HUES48 (cell line): ENCODE results near the gene ARRDC1.

Experiments used
- H3K27ac ChIP-seq: one replicate; pipeline ENCODE4 v1.7.0; 2013; ENCODE audit warnings: low read depth, low read length, inconsistent platforms
- H3K27me3 ChIP-seq: 2 replicates; pipeline ENCODE4 v1.6.1; 2013; ENCODE audit warnings: mild to moderate bottlenecking, low read length; ENCODE audit not compliant: control insufficient read depth, insufficient read depth
- H3K36me3 ChIP-seq: 2 replicates; pipeline ENCODE4 v1.6.1; 2013; ENCODE audit warnings: low read length; ENCODE audit not compliant: control insufficient read depth, insufficient read depth
- H3K4me1 ChIP-seq: 2 replicates; pipeline ENCODE4 v1.6.1; 2013; ENCODE audit warnings: mild to moderate bottlenecking, low read length; ENCODE audit not compliant: control insufficient read depth, insufficient read depth
- H3K4me3 ChIP-seq: 2 replicates; pipeline ENCODE4 v1.5.1; 2013; ENCODE audit warnings: mild to moderate bottlenecking, low read depth, low read length
- H3K9ac ChIP-seq: 2 replicates; pipeline ENCODE4 v1.6.1; 2013; ENCODE audit warnings: mild to moderate bottlenecking, low read depth, low read length, moderate library complexity
- H3K9me3 ChIP-seq: 2 replicates; pipeline ENCODE4 v1.6.1; 2013; ENCODE audit warnings: low read length; ENCODE audit not compliant: control insufficient read depth, insufficient read depth

ARRDC1 gene

DNA sequence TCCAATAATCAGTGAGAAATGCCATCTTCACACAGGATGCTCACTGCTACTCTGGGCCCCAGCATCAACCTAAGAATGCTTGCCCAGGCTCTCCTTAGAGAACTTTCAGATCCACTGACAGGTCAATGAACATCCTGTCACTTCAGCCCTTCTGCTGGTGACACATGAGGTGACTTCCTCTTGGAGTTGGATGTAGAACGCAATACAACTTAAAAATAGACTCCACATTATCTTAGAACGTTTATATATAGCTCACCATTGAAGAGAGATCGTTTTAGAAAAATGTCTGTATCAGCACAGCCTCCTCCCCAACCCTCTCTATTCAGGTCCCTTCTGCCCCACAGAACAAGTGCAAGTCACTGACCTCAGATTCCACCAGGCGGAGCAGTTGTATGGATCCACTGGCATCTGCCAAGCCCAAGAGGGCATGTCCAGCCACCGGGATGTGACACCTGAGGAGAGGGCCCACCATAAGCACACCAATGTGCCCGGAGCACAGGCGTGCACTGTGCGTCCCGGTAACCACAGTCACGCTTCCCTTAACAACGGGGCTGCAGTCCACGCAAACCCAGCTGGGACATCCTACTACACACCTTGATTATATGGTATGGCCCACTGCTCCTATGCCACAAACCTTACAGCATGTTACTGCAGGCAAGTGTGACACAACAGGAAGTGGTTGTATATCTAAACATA is 29.6 kb upstream of the ARRDC1 start:
- H3K9ac ChIP-seq = no peak overlapping the region

DNA sequence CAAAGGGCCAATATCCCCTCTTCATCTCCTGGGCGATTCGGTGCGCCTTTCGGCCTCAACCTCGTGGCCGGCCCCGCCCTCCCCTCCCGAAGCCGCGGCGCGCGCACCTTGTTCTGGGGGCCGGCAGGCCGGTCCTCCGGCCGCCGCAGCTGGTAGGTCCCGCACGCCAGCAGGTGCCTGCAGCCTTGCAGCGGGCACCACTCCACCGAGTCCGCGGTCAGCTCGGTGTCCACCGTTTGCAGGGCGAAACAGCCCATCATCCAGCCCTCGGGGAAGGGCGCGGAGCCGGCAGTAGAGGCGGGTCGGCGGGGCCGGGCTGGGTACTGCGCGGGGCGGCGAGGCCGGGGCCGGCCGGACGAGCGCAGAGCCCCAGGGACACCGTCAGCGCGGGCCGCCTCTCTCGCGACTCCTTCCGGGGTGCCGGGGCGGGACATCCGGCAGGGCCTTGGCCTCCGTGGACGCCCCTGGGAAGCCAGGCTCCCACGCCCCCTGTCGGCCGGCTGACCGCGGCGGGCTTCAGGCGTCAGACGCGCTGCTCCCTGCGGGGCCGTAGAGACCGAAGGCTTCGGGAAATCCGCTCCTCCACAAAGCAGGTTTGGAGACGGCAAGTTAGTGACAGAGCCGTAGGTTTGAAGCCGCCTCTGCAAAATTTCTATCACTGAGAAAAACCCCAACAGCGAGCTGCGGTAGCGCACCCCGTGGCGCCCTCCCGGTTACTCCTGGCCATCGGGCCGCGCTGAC is 26.8 kb upstream of the ARRDC1 start, which contains the start of gene DPH7:
Gene DPH7, minus strand, starts transcription at position 408 of the 741 bp plus-strand sequence. Its CDS starts 148 bp downstream, at position 260.
- H3K9ac ChIP-seq = peak within 1 kb of the TSS; percentile 83
- peak within 1 kb of the TSS; percentile 89 for H3K27ac ChIP-seq
- no peaks in the 10 kb centered on the region for H3K27me3 ChIP-seq
- H3K36me3 ChIP-seq = peaks cover 63% of the 10 kb centered on the region
- peaks cover 17% of the 10 kb centered on the region for H3K4me1 ChIP-seq
- H3K9me3 ChIP-seq = no peaks in the 10 kb centered on the region
- peak within 1 kb of the TSS; percentile 95 for H3K4me3 ChIP-seq

More for the DNA sequence above, 29.6 kb upstream of the ARRDC1 start:
- H3K9me3 ChIP-seq = no peaks in the 10 kb centered on the region
- H3K36me3 ChIP-seq = peaks cover 47% of the 10 kb centered on the region
- peaks cover 13% of the 10 kb centered on the region for H3K4me1 ChIP-seq
- no peak overlapping the region for H3K4me3 ChIP-seq
- H3K27me3 ChIP-seq = no peaks in the 10 kb centered on the region
- H3K27ac ChIP-seq = no peak overlapping the region

DNA sequence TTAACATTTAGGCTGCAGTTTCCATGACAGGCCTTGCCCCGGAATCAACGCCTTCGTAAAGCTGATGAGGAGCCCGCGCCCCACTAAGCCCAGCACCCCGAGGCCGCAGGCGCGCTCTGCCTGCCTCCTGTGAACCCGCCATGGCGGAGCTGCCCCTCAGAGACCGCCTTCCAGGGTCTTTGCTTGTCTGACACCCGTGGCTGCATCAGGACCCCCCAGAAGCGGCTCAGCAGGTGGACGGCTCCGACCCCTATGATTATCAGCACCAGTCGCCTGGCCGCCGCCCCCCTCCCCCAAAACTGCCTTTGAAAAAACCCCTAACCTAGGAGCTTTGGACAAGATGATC is 26.3 kb upstream of the ARRDC1 start:
- peaks cover 17% of the 10 kb centered on the region for H3K4me1 ChIP-seq
- H3K4me3 ChIP-seq = peak overlapping the region; percentile 95
- no peaks in the 10 kb centered on the region for H3K27me3 ChIP-seq
- no peaks in the 10 kb centered on the region for H3K9me3 ChIP-seq
- H3K27ac ChIP-seq = peak overlapping the region; percentile 89
- H3K9ac ChIP-seq = peak overlapping the region; percentile 39; the same call in 1 of the 2 replicates
- peaks cover 63% of the 10 kb centered on the region for H3K36me3 ChIP-seq

DNA sequence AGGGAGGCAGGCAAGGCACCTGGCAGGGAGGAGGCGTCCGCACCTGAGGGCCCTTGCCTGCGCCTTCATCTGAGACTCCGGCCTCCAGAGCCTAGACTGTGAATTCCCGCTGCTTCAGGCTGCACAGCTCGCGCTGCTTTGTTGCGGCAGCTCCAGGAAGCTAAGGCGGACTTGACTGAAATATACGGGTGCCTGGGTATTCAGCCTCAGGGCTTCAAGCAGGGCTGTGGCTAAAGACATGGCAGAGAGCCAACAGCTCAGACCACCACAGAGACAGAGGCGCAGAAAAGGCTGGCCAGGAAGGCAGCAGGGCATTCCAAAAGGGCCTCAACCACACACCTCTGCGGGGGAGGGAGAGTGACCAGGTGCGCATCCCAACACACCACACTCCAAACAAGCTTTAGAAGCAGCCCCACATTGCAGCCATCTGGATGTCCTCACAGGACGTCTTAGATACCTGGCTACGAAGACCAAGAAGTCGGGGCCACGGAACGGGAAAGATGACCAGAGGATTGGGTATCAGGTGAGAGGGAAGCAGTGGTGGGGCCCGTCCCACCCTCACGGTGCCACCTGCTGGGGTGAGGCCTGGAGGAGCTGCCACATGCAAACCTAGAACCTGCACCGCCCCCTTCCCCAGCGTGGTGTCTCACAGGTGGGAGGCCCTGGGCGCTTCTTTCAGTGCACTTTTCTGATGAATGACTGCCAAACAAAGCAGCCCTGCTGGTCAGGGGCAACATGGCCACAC is 25.1 kb upstream of the ARRDC1 start:
- peaks cover 60% of the 10 kb centered on the region for H3K36me3 ChIP-seq
- H3K27ac ChIP-seq = no peak overlapping the region
- H3K9me3 ChIP-seq = no peaks in the 10 kb centered on the region
- H3K9ac ChIP-seq = no peak overlapping the region
- H3K4me1 ChIP-seq = peaks cover 17% of the 10 kb centered on the region
- H3K27me3 ChIP-seq = no peaks in the 10 kb centered on the region
- H3K4me3 ChIP-seq = no peak overlapping the region

DNA sequence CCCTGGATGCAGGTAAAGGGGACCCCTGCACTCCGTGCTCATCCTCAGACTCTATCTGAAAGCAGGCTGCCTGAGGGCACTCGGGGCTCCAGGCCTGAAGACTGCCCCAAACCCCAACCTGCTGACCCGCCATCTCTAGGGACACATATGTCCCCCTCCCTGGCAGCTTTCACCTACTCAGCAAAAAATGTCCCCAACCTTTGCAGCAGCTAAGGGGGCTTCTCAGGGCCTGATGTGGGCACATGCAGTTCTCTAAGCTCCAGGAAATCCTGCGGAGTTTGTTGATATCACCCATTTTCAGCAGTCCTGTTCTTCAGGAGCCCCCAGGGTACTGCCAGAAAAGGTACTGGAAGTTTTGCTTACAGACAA is 24.5 kb upstream of the ARRDC1 start:
- H3K27me3 ChIP-seq = no peaks in the 10 kb centered on the region
- H3K4me1 ChIP-seq = peaks cover 17% of the 10 kb centered on the region
- H3K4me3 ChIP-seq = no peak overlapping the region
- peaks cover 60% of the 10 kb centered on the region for H3K36me3 ChIP-seq
- no peak overlapping the region for H3K9ac ChIP-seq
- H3K27ac ChIP-seq = no peak overlapping the region
- H3K9me3 ChIP-seq = no peaks in the 10 kb centered on the region

DNA sequence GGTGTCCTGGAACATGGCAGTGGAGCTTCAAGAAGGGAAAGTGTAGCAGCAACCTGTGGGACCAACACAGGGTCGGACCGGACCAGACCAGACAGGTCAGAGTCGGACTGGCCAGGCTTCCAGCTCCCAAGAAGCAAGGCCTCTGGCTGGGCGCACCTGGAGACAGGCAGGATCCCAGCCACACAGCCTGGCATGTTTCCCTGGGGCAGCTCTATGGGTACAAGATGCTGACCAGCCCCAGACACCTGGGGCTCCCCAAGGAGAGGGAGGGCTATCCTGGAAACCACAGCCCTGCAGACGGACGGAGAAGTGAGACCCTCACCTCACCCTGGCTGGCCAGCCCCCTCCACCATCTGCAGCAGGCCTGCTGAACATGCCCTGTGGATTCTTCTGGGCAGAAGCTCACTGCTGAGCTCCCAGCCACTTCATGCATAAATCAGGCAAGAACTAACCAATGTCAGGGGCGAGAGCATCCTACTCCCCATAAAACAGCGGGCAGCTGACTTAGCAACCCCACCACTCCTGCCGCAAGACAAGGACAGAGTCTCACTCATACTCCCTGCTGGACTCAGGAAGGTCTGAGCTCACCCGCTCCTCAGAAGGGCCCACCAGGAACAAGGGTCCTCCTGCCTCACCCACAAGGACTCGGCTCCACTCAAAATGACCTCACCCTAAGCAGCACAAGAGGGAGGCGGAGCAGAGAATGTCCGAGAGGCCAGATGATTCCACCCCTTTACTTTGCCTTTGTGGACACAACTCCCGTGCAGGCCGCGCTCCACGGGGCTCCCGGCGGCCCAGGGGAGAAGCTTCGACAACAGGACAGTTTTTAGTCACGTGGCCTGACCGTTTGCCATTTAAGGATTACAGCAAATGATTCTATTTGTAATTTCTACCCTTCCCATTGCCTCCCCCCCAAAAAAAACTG is 23.9 kb upstream of the ARRDC1 start:
- H3K27ac ChIP-seq = no peak overlapping the region
- peaks cover 61% of the 10 kb centered on the region for H3K36me3 ChIP-seq
- no peak overlapping the region for H3K9ac ChIP-seq
- H3K27me3 ChIP-seq = no peaks in the 10 kb centered on the region
- no peak overlapping the region for H3K4me3 ChIP-seq
- peaks cover 17% of the 10 kb centered on the region for H3K4me1 ChIP-seq
- H3K9me3 ChIP-seq = no peaks in the 10 kb centered on the region

DNA sequence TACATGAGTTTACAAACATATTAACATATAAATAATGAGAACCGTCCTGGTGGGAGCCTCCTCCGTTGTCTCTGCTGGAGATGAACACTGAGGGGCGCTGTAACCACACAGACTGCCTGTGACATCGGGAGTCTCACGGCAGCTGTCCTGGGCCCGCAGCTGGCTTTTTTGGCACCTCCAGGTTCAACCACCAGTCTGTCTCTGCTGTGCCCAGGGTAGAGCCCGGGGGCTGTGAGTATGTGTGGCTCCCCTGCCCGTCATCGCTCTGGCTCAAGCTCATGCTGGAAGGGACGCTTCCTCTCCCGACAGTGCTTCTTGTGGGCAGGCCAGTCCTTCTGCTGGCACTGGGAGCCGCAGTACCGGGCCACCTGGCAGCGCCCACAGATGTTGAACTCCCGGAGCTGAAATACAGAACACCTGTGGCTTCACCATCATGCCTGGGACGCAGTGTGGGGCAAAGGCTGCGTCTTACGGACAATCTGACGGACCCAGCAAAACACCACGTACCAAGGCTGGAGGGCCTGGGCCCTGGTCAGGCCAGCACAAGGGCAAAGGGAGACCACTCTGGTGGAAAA is 23.1 kb upstream of the ARRDC1 start:
- H3K27ac ChIP-seq = no peak overlapping the region
- H3K9ac ChIP-seq = no peak overlapping the region

DNA sequence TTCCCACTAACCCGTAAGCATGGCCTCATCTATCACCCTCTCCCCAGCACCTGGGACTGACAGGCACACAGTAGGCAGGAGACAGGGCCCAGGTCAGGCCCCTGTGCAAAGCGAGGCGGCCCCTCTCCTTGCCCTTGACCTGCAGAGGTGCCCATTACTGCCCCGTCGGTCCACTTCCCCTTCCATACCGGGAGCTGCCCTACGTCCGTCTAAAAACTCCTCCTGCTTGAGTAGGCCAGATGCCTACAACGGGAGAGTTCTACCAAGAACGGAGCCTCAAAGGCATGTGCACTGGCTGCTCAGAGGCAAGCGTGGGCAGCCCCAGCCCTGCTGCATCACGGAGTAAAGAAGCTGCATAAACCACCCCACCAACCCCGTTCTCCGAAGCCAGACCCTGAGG is 22.1 kb upstream of the ARRDC1 start:
- Histone ChIP-seq H3K27ac (no peak overlapping the region), H3K9ac (no peak overlapping the region)

More for the DNA sequence above, 23.1 kb upstream of the ARRDC1 start:
- no peaks in the 10 kb centered on the region for H3K9me3 ChIP-seq
- no peak overlapping the region for H3K4me3 ChIP-seq
- peaks cover 68% of the 10 kb centered on the region for H3K36me3 ChIP-seq
- peaks cover 17% of the 10 kb centered on the region for H3K4me1 ChIP-seq
- no peaks in the 10 kb centered on the region for H3K27me3 ChIP-seq

DNA sequence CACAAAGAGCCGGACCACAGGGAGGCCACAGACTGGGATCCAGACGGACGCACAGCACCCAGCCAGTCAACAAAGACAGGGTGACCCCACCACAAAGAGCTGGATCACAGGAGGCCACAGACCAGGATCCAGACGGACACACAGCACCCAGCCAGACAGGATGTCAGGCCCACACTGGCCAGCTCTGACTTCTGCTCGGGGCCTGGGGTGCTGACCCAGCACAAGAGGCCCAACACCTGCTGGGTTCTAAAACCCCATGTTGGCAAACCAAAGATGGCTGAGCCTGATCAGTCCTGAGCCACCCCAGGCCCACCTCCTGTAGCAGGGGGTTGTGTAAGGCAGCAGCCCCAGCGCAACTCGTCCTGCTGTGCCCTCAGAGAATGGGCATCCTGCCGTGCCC is 21.5 kb upstream of the ARRDC1 start:
- Histone ChIP-seq H3K27me3 (no peaks in the 10 kb centered on the region), H3K4me3 (no peak overlapping the region), H3K9me3 (no peaks in the 10 kb centered on the region), H3K9ac (no peak overlapping the region), H3K4me1 (peaks cover 14% of the 10 kb centered on the region), H3K36me3 (peaks cover 84% of the 10 kb centered on the region), H3K27ac (no peak overlapping the region)

More for the DNA sequence above, 22.1 kb upstream of the ARRDC1 start:
- no peaks in the 10 kb centered on the region for H3K27me3 ChIP-seq
- no peaks in the 10 kb centered on the region for H3K9me3 ChIP-seq
- no peak overlapping the region for H3K4me3 ChIP-seq
- H3K4me1 ChIP-seq = peaks cover 13% of the 10 kb centered on the region
- H3K36me3 ChIP-seq = peaks cover 78% of the 10 kb centered on the region

DNA sequence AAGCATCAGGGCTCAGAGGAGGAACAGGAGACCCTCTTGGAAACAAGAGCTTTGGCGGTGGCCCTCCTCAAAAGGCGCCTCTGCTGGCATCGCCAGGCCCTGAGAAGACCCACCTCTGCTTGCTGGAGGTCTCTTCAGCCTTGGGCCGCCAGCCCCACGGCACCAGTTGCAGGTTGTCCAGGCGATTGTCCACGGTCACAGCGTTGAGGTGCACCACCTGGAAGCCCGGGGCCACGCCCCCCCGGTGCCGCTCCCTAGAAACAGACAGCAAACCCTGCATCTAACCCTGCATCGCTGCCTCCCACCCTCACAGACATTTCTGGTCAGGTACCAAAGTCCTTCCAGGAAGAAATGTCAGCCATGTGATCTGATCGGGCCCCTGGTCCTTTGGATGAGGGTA is 18.6 kb upstream of the ARRDC1 start:
- no peak overlapping the region for H3K9ac ChIP-seq
- H3K27ac ChIP-seq = no peak overlapping the region
- 0 out of 2 replicates have a peak, but pooled peaks cover 6% of the 10 kb centered on the region for H3K4me1 ChIP-seq
- H3K27me3 ChIP-seq = no peaks in the 10 kb centered on the region
- no peaks in the 10 kb centered on the region for H3K9me3 ChIP-seq
- no peak overlapping the region for H3K4me3 ChIP-seq
- peaks cover 69% of the 10 kb centered on the region for H3K36me3 ChIP-seq
